ENCODE data around the gene CSRNP2.

- TF ChIP-seq POLR2A (IDR thresholded peaks at IDR 0.05): no peak
- no peak for TF ChIP-seq CTCF (IDR thresholded peaks at IDR 0.05)
- TF ChIP-seq POLR2AphosphoS5 (IDR thresholded peaks at IDR 0.05): no peak
Measured at GRCh38 chr12:51126297-51126696, 42.9 kb upstream of the CSRNP2 start.
